GM23248 (cell line): ENCODE data around the gene SLC7A10.

Experiments
- EZH2 ChIP-seq: fragments of 200-600 bp; sonication (generic); IDR thresholded peaks from 2 replicates; pipeline ENCODE4 v1.6.1; 2018; ENCODE audit warnings: antibody characterized with exemption, mild to moderate bottlenecking; ENCODE audit not compliant: insufficient read depth, poor library complexity, severe bottlenecking
- EZH2phosphoT487 ChIP-seq: fragments of 200-600 bp; sonication (generic); IDR thresholded peaks from 2 replicates; pipeline ENCODE4 v1.6.1; 2018; ENCODE audit warnings: antibody characterized with exemption, moderate library complexity, mild to moderate bottlenecking, low read depth; ENCODE audit not compliant: insufficient read depth

- TF ChIP-seq EZH2: no peak
- no peak for TF ChIP-seq EZH2phosphoT487
Measured at GRCh38 chr19:33186431-33187182, 39.0 kb downstream of the SLC7A10 start.
